H1 (cell line): Measurements from ENCODE around the gene CFAP97D1. TPM values are rescaled to one million over a fixed set of nuclear protein-coding genes. Genes with fewer than 3 reads are reported as not detected.

Source experiments
- ASH2L ChIP-seq: fragments of 200-600, 300-600 bp; sonication (generic); IDR thresholded peaks from one replicate; pipeline ENCODE4 v1.7.1; 2017; ENCODE audit warnings: low read length
- BCL11A ChIP-seq, 2 experiments: IDR thresholded peaks; one replicate each; pipeline ENCODE4 v1.6.1; 2011; ENCODE audit warnings: low read depth in 2 of 2, low read length in 2 of 2, mild to moderate bottlenecking in 2 of 2
- CHD2 ChIP-seq: IDR thresholded peaks from 2 replicates; pipeline ENCODE4 v1.6.1; 2012; ENCODE audit warnings: low read length, improper control_type of control experiment
- CREB1 ChIP-seq: IDR thresholded peaks from 2 replicates; pipeline ENCODE4 v1.6.1; 2012; ENCODE audit warnings: inconsistent platforms
- CTBP2 ChIP-seq: IDR thresholded peaks from 2 replicates; pipeline ENCODE4 v1.7.0; 2011; ENCODE audit warnings: borderline replicate concordance, mild to moderate bottlenecking, moderate library complexity, mixed read lengths, low read length; ENCODE audit not compliant: insufficient read depth, insufficient read length
- EGR1 ChIP-seq: IDR thresholded peaks from 2 replicates; pipeline ENCODE4 v1.6.1; 2011; ENCODE audit warnings: low read depth, low read length, borderline replicate concordance
- FOSL1 ChIP-seq: IDR thresholded peaks from 2 replicates; pipeline ENCODE4 v1.6.1; 2011; ENCODE audit warnings: mild to moderate bottlenecking, low read depth, low read length, moderate library complexity; ENCODE audit not compliant: insufficient read depth
- GABPA ChIP-seq: IDR thresholded peaks from 2 replicates; pipeline ENCODE4 v1.6.1; 2011; ENCODE audit warnings: mild to moderate bottlenecking, low read length, moderate library complexity, borderline replicate concordance; ENCODE audit not compliant: insufficient read depth
- HDAC2 ChIP-seq, 2 experiments: fragments of 300-600 bp in 1 of 2; sonication (generic) in 1 of 2; IDR thresholded peaks; 2 replicates each; pipeline ENCODE4 v1.6.1; 2011 to 2012; ENCODE audit warnings: low read depth in 2 of 2, low read length in 2 of 2, mild to moderate bottlenecking in 2 of 2, moderate library complexity in 2 of 2, borderline replicate concordance in 1 of 2, inconsistent platforms in 1 of 2
- JUN ChIP-seq: IDR thresholded peaks from 2 replicates; pipeline ENCODE4 v1.6.1; 2011; ENCODE audit warnings: low read depth, mild to moderate bottlenecking, improper control_type of control experiment, low read length
- KDM4A ChIP-seq: IDR thresholded peaks from one replicate; pipeline ENCODE4 v1.7.1; 2012; ENCODE audit warnings: low read depth, mild to moderate bottlenecking, moderate library complexity, low read length, inconsistent platforms; ENCODE audit not compliant: severe bottlenecking
- NANOG ChIP-seq: IDR thresholded peaks from 2 replicates; pipeline ENCODE4 v1.6.1; 2011; ENCODE audit warnings: low read length, low read depth, mild to moderate bottlenecking, inconsistent platforms; ENCODE audit not compliant: insufficient read depth, poor library complexity, severe bottlenecking
- NRF1 ChIP-seq: IDR thresholded peaks from 2 replicates; pipeline ENCODE4 v1.6.1; 2011; ENCODE audit warnings: mild to moderate bottlenecking, low read depth, low read length, improper control_type of control experiment
- PHF8 ChIP-seq: fragments of 200-600 bp; sonication (generic); conservative IDR thresholded peaks from 2 replicates; pipeline ENCODE4 v1.7.1; 2012; ENCODE audit warnings: low read depth, mild to moderate bottlenecking, inconsistent platforms, low read length, moderate library complexity
- POLR2A ChIP-seq, 2 experiments: IDR thresholded peaks; 1 replicate in 1 of 2; 2 replicates in 1 of 2; pipeline ENCODE4 v1.6.1; 2011; ENCODE audit warnings: low read depth in 2 of 2, low read length in 2 of 2, mild to moderate bottlenecking in 2 of 2; ENCODE audit errors: control extremely low read depth in 1 of 2
- POLR2AphosphoS5 ChIP-seq: IDR thresholded peaks from 2 replicates; pipeline ENCODE4 v1.6.1; 2011; ENCODE audit warnings: low read depth, low read length
- POU5F1 ChIP-seq: IDR thresholded peaks from 2 replicates; pipeline ENCODE4 v1.6.1; 2011; ENCODE audit warnings: low read depth, mild to moderate bottlenecking, low read length, moderate library complexity
- RAD21 ChIP-seq, 2 experiments: IDR thresholded peaks in 1 of 2; conservative IDR thresholded peaks in 1 of 2; 2 replicates each; pipeline ENCODE4 v1.6.1; 2011; ENCODE audit warnings: low read depth in 2 of 2, low read length in 2 of 2, improper control_type of control experiment in 1 of 2, inconsistent platforms in 1 of 2, mild to moderate bottlenecking in 1 of 2, moderate library complexity in 1 of 2
- RXRA ChIP-seq: IDR thresholded peaks from 2 replicates; pipeline ENCODE4 v1.6.1; 2011; ENCODE audit warnings: low read depth, mild to moderate bottlenecking, low read length, moderate library complexity; ENCODE audit not compliant: insufficient read depth
- SIRT6 ChIP-seq: IDR thresholded peaks from one replicate; pipeline ENCODE4 v1.7.1; 2012; ENCODE audit warnings: low read length, inconsistent platforms
- SIX5 ChIP-seq: IDR thresholded peaks from 2 replicates; pipeline ENCODE4 v1.6.1; 2011; ENCODE audit warnings: mild to moderate bottlenecking, low read depth, low read length
- SUZ12 ChIP-seq: fragments of 200-600 bp; sonication (generic); IDR thresholded peaks from 2 replicates; pipeline ENCODE4 v1.6.1; 2012; ENCODE audit warnings: mild to moderate bottlenecking, inconsistent platforms, low read length, moderate library complexity, mixed read lengths
- TAF7 ChIP-seq: optimal IDR thresholded peaks from 2 replicates; pipeline ENCODE3; 2011; ENCODE audit warnings: low read depth, mild to moderate bottlenecking, inconsistent platforms, low read length, moderate library complexity, borderline replicate concordance
- TCF12 ChIP-seq: IDR thresholded peaks from 2 replicates; pipeline ENCODE4 v1.6.1; 2011; ENCODE audit warnings: low read depth, mild to moderate bottlenecking, low read length
- YY1 ChIP-seq: IDR thresholded peaks from 2 replicates; pipeline ENCODE4 v1.6.1; 2011; ENCODE audit warnings: low read depth, mild to moderate bottlenecking, low read length
- polyA plus RNA-seq, 7 experiments: library from polyadenylated mRNA; depleted of rRNA in 3 of 7; stranded (reverse) in 5 of 7; unstranded in 2 of 7; fragments of >200 nt in 5 of 7; fragments of 200-250 nt in 2 of 7; gene quantifications; 1 replicate in 5 of 7; 2 replicates in 1 of 7; 4 replicates in 1 of 7; pipeline versions ENCODE4 v1.2.1 to v1.2.3, GENCODE V29; 2011 to 2013; ENCODE audit warnings: missing spikeins in 2 of 7, mixed read lengths in 2 of 7
- total RNA-seq: library from RNA; stranded (reverse); fragmentation: NEBNext Ultra II Directional; extraction: Animal tissue kit (Norgen Biotek cat#: 25700); gene quantifications from 2 replicates; pipeline ENCODE4 v1.2.1, GENCODE V29; 2021

CFAP97D1 gene
- total and polyA plus RNA-seq, 2 of the 8 experiments (the other 6 are each of a cell fraction or from before 2014, with no cell fraction given): 0.02 to 0.07 TPM

- no peak for TF ChIP-seq POLR2AphosphoS5
- no peak for TF ChIP-seq NRF1
- TF ChIP-seq SIX5: no peak
- TF ChIP-seq GABPA: no peak
- TF ChIP-seq SIRT6: no peak
- no peak for TF ChIP-seq EGR1
- TF ChIP-seq POU5F1: no peak
- TF ChIP-seq YY1: no peak
- TF ChIP-seq HDAC2 (IDR thresholded peaks at IDR 0.05; ENCODE audit: borderline replicate concordance in 1 of 2, low read depth in 2 of 2, low read length in 2 of 2): no peak
- no peak for TF ChIP-seq JUN
- TF ChIP-seq ASH2L: peak; percentile 36
- no peak for TF ChIP-seq FOSL1
- no peak for TF ChIP-seq RXRA
- TF ChIP-seq CREB1: no peak
- TF ChIP-seq RAD21 (IDR thresholded peaks at IDR 0.05 in 1 of 2, conservative IDR thresholded peaks at IDR 0.05 in 1 of 2; ENCODE audit: low read depth in 2 of 2, low read length in 2 of 2): no peak
- TF ChIP-seq BCL11A (IDR thresholded peaks at IDR 0.05; ENCODE audit: low read depth in 2 of 2, low read length in 2 of 2): no peak
- TF ChIP-seq CHD2: no peak
- TF ChIP-seq PHF8: 0 out of 2 replicates have a peak, but pooled peaks have one; percentile 52
- no peak for TF ChIP-seq CTBP2
- no peak for TF ChIP-seq SUZ12
- TF ChIP-seq POLR2A (IDR thresholded peaks at IDR 0.05; ENCODE audit: control extremely low read depth in 1 of 2, low read depth in 2 of 2, low read length in 2 of 2): no peak
- TF ChIP-seq KDM4A: peak; percentile 80
- no peak for TF ChIP-seq NANOG
- no peak for TF ChIP-seq TAF7
- TF ChIP-seq TCF12: no peak
Measured at GRCh38 chr17:43832976-43833829, 53.0 kb downstream of the CFAP97D1 start, which contains the start of gene MPP3 (continued).
